Measurements from ENCODE around the gene CBLB. TPM values are rescaled to one million over a fixed set of nuclear protein-coding genes. Genes with fewer than 3 reads are reported as not detected.
A peak's percentile ranks its signal among the peaks of the same experiment; 100 is the strongest.
"Not testable (repeated sequence)": the region's sequence is repeated elsewhere in the genome, so short reads cannot be mapped to it uniquely, and the experiment has no call there.

The CBLB gene
- total and polyA plus RNA-seq, 8 donors = 30.7 to 49.3 (median 42.6) TPM

DNA sequence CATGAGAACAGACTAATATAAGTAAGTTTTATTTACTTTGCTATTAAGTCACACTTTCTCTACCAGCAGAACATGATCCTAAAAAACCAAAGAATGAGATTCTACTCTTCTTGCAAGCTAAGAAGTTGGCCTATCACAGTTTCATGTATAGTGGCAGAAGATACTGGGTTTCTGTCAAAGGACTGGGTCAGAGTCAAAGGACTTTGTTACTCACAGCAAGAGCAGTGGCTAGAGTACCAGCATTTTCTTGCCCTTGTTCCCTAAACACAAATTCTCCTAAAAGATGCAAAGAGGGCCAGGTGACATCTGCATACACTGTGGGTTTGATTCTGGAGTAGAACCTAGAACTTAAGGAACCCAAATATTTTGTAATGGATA is 105.2 kb downstream of the CBLB start:
- ATAC-seq (no peak), DNase-seq (no peak)
- no peak overlapping the region for H3K4me3 ChIP-seq
- H3K27ac ChIP-seq = no peak overlapping the region
- H3K9me3 ChIP-seq = peaks cover 0 to 22% of the 10 kb centered on the region in 2 donors
- peaks cover 0 to 28% of the 10 kb centered on the region in 2 donors for H3K36me3 ChIP-seq
- intact Hi-C loops (cut with DNase I) = no loop called here
- H3K4me1 ChIP-seq = peaks cover 0 to 12% of the 10 kb centered on the region in 2 donors
- TF ChIP-seq, protein P1, sequence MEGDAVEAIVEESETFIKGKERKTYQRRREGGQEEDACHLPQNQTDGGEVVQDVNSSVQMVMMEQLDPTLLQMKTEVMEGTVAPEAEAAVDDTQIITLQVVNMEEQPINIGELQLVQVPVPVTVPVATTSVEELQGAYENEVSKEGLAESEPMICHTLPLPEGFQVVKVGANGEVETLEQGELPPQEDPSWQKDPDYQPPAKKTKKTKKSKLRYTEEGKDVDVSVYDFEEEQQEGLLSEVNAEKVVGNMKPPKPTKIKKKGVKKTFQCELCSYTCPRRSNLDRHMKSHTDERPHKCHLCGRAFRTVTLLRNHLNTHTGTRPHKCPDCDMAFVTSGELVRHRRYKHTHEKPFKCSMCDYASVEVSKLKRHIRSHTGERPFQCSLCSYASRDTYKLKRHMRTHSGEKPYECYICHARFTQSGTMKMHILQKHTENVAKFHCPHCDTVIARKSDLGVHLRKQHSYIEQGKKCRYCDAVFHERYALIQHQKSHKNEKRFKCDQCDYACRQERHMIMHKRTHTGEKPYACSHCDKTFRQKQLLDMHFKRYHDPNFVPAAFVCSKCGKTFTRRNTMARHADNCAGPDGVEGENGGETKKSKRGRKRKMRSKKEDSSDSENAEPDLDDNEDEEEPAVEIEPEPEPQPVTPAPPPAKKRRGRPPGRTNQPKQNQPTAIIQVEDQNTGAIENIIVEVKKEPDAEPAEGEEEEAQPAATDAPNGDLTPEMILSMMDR (IDR thresholded peaks at IDR 0.05) = no peak
- no peaks in the 10 kb centered on the region for H3K27me3 ChIP-seq

DNA sequence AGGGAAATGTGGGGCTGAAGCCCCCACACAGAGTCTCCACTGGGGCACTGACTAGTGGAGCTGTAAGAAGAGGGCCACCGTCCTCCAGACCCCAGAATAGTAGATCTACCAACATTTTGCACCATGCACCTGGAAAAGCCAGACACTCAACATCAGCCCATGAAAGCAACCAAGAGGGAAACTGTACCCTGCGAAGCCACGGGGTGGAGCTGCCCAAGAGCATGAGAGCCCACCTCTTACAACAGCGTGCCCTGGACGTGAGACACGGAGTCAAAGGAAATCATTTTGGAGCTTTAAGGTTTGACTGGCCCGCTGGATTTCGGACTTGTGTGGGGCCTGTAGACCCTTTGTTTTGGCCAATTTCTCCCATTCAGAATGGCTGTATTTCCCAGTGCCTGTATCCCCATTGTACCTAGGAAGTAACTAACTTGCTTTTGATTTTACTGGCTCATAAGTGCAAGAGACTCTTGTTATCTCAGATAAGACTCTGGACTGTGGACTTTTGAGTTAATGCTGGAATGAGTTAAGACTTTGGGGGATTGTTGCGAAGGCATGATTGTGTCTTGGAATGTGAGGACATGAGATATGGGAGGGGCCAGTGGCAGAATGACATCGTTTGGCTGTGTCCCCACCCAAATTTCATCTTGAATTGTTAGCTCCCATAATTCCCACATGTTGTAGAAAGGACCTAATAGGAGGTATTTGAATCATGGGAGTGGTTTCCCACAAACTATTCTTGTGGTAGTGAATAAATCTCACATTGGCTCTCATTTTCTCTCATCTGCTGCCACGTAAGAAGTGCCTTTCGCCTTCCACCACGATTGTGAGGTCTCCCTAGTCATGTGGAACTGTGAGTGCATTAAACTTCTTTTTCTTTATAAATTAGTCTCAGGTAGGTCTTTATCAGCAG is 105.8 kb downstream of the CBLB start:
- Histone ChIP-seq H3K4me3 (no peak overlapping the region), H3K4me1 (peaks cover 0 to 12% of the 10 kb centered on the region in 2 donors), H3K9me3 (peaks cover 0 to 26% of the 10 kb centered on the region in 2 donors), H3K27me3 (no peaks in the 10 kb centered on the region), H3K27ac (no peak overlapping the region), H3K36me3 (peaks cover 0 to 32% of the 10 kb centered on the region in 2 donors)
- TF ChIP-seq, protein P1 (IDR thresholded peaks at IDR 0.05) = no peak
- DNase-seq (peak in 1 of 4 donors; percentile 30), ATAC-seq (no peak)
- intact Hi-C loops (cut with DNase I) = no loop called here

- ATAC-seq; H3K4me1 ChIP-seq; H3K27ac ChIP-seq; DNase-seq; H3K27me3 ChIP-seq; H3K4me3 ChIP-seq; intact Hi-C loops (cut with DNase I): not testable (repeated sequence)
- Histone ChIP-seq H3K9me3 (peaks cover 0 to 26% of the 10 kb centered on the region in 2 donors), H3K36me3 (peaks cover 0 to 32% of the 10 kb centered on the region in 2 donors)
These were observed 106.6 kb downstream of the CBLB start for GRCh38 chr3:105762214-105762613.

DNA sequence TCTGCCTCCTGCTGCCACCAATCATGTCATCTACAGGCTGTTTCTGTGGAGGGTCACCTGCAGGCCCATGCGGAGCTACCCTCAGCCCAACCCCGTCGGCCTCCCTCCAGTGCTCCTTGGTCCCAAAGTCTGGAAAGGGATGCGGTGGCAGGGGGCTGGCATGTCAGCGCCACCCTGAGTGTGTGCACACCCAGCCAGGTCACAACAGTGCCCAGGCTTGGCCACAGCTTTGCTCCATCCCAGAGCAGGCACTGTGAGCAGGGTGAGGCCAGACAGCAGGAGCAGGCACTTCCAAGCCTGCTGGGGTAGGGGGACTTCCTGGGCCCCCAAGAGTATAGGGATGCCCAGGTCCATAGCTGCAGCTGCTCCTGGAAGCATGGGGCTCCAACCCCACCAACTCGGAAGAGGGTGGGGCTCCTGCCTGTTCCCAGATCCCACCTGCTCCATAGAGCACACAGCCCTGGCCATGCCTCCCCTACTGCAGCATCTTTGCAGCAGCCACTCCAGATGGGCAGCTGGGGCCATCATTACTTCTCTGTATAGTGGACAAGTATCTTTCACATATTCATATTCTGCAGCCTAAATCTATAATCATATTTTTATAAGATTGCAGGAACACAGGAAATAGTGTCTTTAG is 109.3 kb downstream of the CBLB start:
- no peak overlapping the region for H3K27ac ChIP-seq
- ATAC-seq (no peak), DNase-seq (peak in 1 of 4 donors; percentile 41)
- H3K4me3 ChIP-seq = no peak overlapping the region
- H3K27me3 ChIP-seq = no peaks in the 10 kb centered on the region
- peaks cover 0 to 32% of the 10 kb centered on the region in 2 donors for H3K36me3 ChIP-seq
- intact Hi-C loops (cut with DNase I) = no loop called here
- TF ChIP-seq, protein P1 (IDR thresholded peaks at IDR 0.05) = no peak
- H3K9me3 ChIP-seq = peaks cover 0 to 26% of the 10 kb centered on the region in 2 donors
- no peaks in the 10 kb centered on the region for H3K4me1 ChIP-seq

- H3K27me3 ChIP-seq = no peaks in the 10 kb centered on the region
- peaks cover 0 to 32% of the 10 kb centered on the region in 2 donors for H3K36me3 ChIP-seq
- H3K9me3 ChIP-seq = peaks cover 0 to 26% of the 10 kb centered on the region in 2 donors
- DNase-seq (peak in 1 of 4 donors; percentile 58), ATAC-seq (no peak)
- TF ChIP-seq, protein P1 (IDR thresholded peaks at IDR 0.05) = no peak
- H3K4me3 ChIP-seq = no peak overlapping the region
- intact Hi-C loops (cut with DNase I) = no loop called here
- H3K27ac ChIP-seq = no peak overlapping the region
- no peaks in the 10 kb centered on the region for H3K4me1 ChIP-seq
These were observed 110.4 kb downstream of the CBLB start for GRCh38 chr3:105758451-105758850.
